SK-N-SH treated with all-trans-retinoic acid at 6 μM for 48 hours (cell line): ENCODE data around the gene TMPRSS12.

ENCODE experiments used
- ATAC-seq: fragments of 200-7000 bp; cut with Tn5 transposase; 3 replicates; pipeline ENCODE4 v1.9.1; 2020; ENCODE audit warnings: mild to moderate bottlenecking, moderate library complexity
- ARNTL ChIP-seq: fragments of 450-650 bp; formaldehyde crosslinking; IDR thresholded peaks from 2 replicates; pipeline ENCODE4 v1.5.0; 2020; ENCODE audit warnings: low read depth, mild to moderate bottlenecking, moderate library complexity, borderline replicate concordance
- BACH2 ChIP-seq: fragments of 250-450 bp; sonication (Bioruptor Pico); IDR thresholded peaks from 2 replicates; pipeline ENCODE4 v1.9.0; 2021; ENCODE audit warnings: mild to moderate bottlenecking, borderline replicate concordance
- CREB5 ChIP-seq: fragments of 250-450 bp; sonication (Bioruptor Pico); IDR thresholded peaks from 2 replicates; pipeline ENCODE4 v1.5.1; 2020; ENCODE audit warnings: low read depth, mild to moderate bottlenecking, moderate library complexity
- CSDC2 ChIP-seq: fragments of 250-450 bp; sonication (Bioruptor Pico); IDR thresholded peaks from 2 replicates; pipeline ENCODE4 v1.5.0; 2020; ENCODE audit warnings: mild to moderate bottlenecking, moderate library complexity
- CSRNP3 ChIP-seq: fragments of 250-450 bp; sonication (Bioruptor Pico); IDR thresholded peaks from 2 replicates; pipeline ENCODE4 v1.5.1; 2021; ENCODE audit warnings: mild to moderate bottlenecking, moderate library complexity
- ESRRG ChIP-seq: fragments of 250-450 bp; sonication (Bioruptor Pico); IDR thresholded peaks from 2 replicates; pipeline ENCODE4 v1.6.1; 2021; ENCODE audit warnings: mild to moderate bottlenecking
- GLIS3 ChIP-seq: fragments of 250-450 bp; sonication (Bioruptor Pico); IDR thresholded peaks from 2 replicates; pipeline ENCODE4 v1.5.0; 2020; ENCODE audit warnings: mild to moderate bottlenecking, moderate library complexity
- ISL1 ChIP-seq: fragments of 250-450 bp; sonication (Bioruptor Pico); IDR thresholded peaks from 2 replicates; pipeline ENCODE4 v2.1.2; 2022; ENCODE audit warnings: mild to moderate bottlenecking, moderate library complexity
- OSR1 ChIP-seq: fragments of 250-450 bp; sonication (Bioruptor Pico); IDR thresholded peaks from 2 replicates; pipeline ENCODE4 v1.8.0; 2022; ENCODE audit warnings: moderate library complexity, mild to moderate bottlenecking, inconsistent platforms
- PPARA ChIP-seq: fragments of 250-450 bp; sonication (Bioruptor Pico); IDR thresholded peaks from 2 replicates; pipeline ENCODE4 v1.5.0; 2020; ENCODE audit warnings: mild to moderate bottlenecking, borderline replicate concordance
- RARB ChIP-seq: fragments of 250-450 bp; sonication (Bioruptor Pico); IDR thresholded peaks from 2 replicates; pipeline ENCODE4 v1.8.0; 2021; ENCODE audit warnings: mild to moderate bottlenecking, moderate library complexity
- TCF4 ChIP-seq: fragments of 250-450 bp; sonication (Bioruptor Pico); IDR thresholded peaks from 2 replicates; pipeline ENCODE4 v1.8.0; 2021; ENCODE audit warnings: mild to moderate bottlenecking, moderate library complexity, borderline replicate concordance
- TOX ChIP-seq: fragments of 250-450 bp; sonication (Bioruptor Pico); IDR thresholded peaks from 2 replicates; pipeline ENCODE4 v1.8.0; 2021; ENCODE audit warnings: mild to moderate bottlenecking, moderate library complexity, borderline replicate concordance
- ZC3H10 ChIP-seq: fragments of 250-450 bp; sonication (Bioruptor Pico); IDR thresholded peaks from 2 replicates; pipeline ENCODE4 v1.5.1; 2021; ENCODE audit warnings: mild to moderate bottlenecking, moderate library complexity
- ZFP3 ChIP-seq: fragments of 250-450 bp; sonication (Bioruptor Pico); IDR thresholded peaks from 2 replicates; pipeline ENCODE4 v1.5.0; 2020; ENCODE audit warnings: mild to moderate bottlenecking, moderate library complexity
- ZFP30 ChIP-seq: fragments of 450-650 bp; formaldehyde crosslinking; IDR thresholded peaks from 2 replicates; pipeline ENCODE4 v1.5.0; 2022; ENCODE audit warnings: mild to moderate bottlenecking, moderate library complexity
- ZNF565 ChIP-seq: fragments of 450-650 bp; formaldehyde crosslinking; conservative IDR thresholded peaks from 2 replicates; pipeline ENCODE4 v1.5.0; 2020; ENCODE audit warnings: low read depth, mild to moderate bottlenecking, moderate library complexity
- ZNF70 ChIP-seq: fragments of 450-650 bp; formaldehyde crosslinking; IDR thresholded peaks from 2 replicates; pipeline ENCODE4 v1.5.0; 2020; ENCODE audit warnings: mild to moderate bottlenecking, moderate library complexity
- ZNF8 ChIP-seq: fragments of 450-650 bp; formaldehyde crosslinking; IDR thresholded peaks from 2 replicates; pipeline ENCODE4 v1.5.0; 2020; ENCODE audit warnings: mild to moderate bottlenecking, moderate library complexity
- TF ChIP-seq, protein P1 (sequence below): fragments of 250-450 bp; sonication (Bioruptor Pico); IDR thresholded peaks from 2 replicates; pipeline ENCODE4 v1.8.0; 2021; ENCODE audit warnings: low read depth, mild to moderate bottlenecking, moderate library complexity, borderline replicate concordance
- TF ChIP-seq, protein P2 (sequence below): fragments of 250-450 bp; sonication (Bioruptor Pico); IDR thresholded peaks from 2 replicates; pipeline ENCODE4 v1.8.0; 2020; ENCODE audit warnings: mild to moderate bottlenecking, moderate library complexity, borderline replicate concordance

TMPRSS12 gene

GRCh38 chr12:50841716-50842531 lies 802 bp upstream of the TMPRSS12 start (continued):
- TF ChIP-seq ZNF565 (no peak), RARB (CRISPR knock-in tag) (no peak), OSR1 (CRISPR knock-in tag) (no peak), TCF4 (CRISPR knock-in tag) (no peak), ZNF8 (no peak), ARNTL (no peak), CREB5 (CRISPR knock-in tag) (no peak)
- TF ChIP-seq, protein P1, sequence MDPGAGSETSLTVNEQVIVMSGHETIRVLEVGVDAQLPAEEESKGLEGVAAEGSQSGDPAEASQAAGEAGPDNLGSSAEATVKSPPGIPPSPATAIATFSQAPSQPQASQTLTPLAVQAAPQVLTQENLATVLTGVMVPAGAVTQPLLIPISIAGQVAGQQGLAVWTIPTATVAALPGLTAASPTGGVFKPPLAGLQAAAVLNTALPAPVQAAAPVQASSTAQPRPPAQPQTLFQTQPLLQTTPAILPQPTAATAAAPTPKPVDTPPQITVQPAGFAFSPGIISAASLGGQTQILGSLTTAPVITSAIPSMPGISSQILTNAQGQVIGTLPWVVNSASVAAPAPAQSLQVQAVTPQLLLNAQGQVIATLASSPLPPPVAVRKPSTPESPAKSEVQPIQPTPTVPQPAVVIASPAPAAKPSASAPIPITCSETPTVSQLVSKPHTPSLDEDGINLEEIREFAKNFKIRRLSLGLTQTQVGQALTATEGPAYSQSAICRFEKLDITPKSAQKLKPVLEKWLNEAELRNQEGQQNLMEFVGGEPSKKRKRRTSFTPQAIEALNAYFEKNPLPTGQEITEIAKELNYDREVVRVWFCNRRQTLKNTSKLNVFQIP (CRISPR knock-in tag), result no peak

GRCh38 chr12:50845021-50845647 lies 2.4 kb downstream of the TMPRSS12 start:
- ATAC-seq, result no peak

More at GRCh38 chr12:50845021-50845647, 2.4 kb downstream of the TMPRSS12 start:
- TF ChIP-seq ZNF8 (no peak), ZC3H10 (CRISPR knock-in tag) (no peak), CSDC2 (CRISPR knock-in tag) (no peak), CSRNP3 (CRISPR knock-in tag) (no peak), ZFP30 (CRISPR knock-in tag) (no peak), CREB5 (CRISPR knock-in tag) (no peak), ARNTL (no peak), PPARA (no peak), ESRRG (no peak), TOX (no peak), GLIS3 (CRISPR knock-in tag) (no peak), ZNF565 (no peak), ZNF70 (CRISPR knock-in tag) (no peak), RARB (CRISPR knock-in tag) (no peak), BACH2 (CRISPR knock-in tag) (no peak), ZFP3 (CRISPR knock-in tag) (no peak), ISL1 (CRISPR knock-in tag) (no peak)
- TF ChIP-seq, protein P2, sequence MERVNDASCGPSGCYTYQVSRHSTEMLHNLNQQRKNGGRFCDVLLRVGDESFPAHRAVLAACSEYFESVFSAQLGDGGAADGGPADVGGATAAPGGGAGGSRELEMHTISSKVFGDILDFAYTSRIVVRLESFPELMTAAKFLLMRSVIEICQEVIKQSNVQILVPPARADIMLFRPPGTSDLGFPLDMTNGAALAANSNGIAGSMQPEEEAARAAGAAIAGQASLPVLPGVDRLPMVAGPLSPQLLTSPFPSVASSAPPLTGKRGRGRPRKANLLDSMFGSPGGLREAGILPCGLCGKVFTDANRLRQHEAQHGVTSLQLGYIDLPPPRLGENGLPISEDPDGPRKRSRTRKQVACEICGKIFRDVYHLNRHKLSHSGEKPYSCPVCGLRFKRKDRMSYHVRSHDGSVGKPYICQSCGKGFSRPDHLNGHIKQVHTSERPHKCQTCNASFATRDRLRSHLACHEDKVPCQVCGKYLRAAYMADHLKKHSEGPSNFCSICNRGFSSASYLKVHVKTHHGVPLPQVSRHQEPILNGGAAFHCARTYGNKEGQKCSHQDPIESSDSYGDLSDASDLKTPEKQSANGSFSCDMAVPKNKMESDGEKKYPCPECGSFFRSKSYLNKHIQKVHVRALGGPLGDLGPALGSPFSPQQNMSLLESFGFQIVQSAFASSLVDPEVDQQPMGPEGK (CRISPR knock-in tag), result no peak
- TF ChIP-seq, protein P1 (CRISPR knock-in tag), result no peak
- TF ChIP-seq, all 23 proteins: peak for 0
